OCI-LY1 (cell line): Measurements from ENCODE around the gene RAB33A.

Experiments used
- H2AFZ ChIP-seq: fragments of 200-600 bp; sonication (generic), shearing (Covaris generic); 2 replicates; pipeline ENCODE4 v1.6.0; 2014; ENCODE audit warnings: antibody characterized with exemption, mild to moderate bottlenecking, low read length
- H3F3A ChIP-seq: fragments of 200-600 bp; sonication (generic), shearing (Covaris generic); 2 replicates; pipeline ENCODE4 v1.6.0; 2014; ENCODE audit warnings: mild to moderate bottlenecking, antibody characterized with exemption, low read length, moderate library complexity; ENCODE audit not compliant: insufficient read depth
- H3K27ac ChIP-seq: fragments of 200-600 bp; sonication (generic); 2 replicates; pipeline ENCODE4 v1.5.1; 2014; ENCODE audit warnings: low read length, mixed run types, mild to moderate bottlenecking, low read depth; ENCODE audit not compliant: poor library complexity, severe bottlenecking
- H3K27me3 ChIP-seq: fragments of 200-600 bp; sonication (generic); 2 replicates; pipeline ENCODE4 v1.6.0; 2014; ENCODE audit warnings: antibody characterized with exemption, mild to moderate bottlenecking, low read length, moderate library complexity; ENCODE audit not compliant: insufficient read depth
- H3K36me3 ChIP-seq: fragments of 200-600 bp; sonication (generic); 2 replicates; pipeline ENCODE4 v1.6.1; 2014; ENCODE audit warnings: mild to moderate bottlenecking, antibody characterized with exemption, low read length, moderate library complexity, mixed read lengths; ENCODE audit not compliant: insufficient read depth
- H3K4me1 ChIP-seq: fragments of 200-600 bp; sonication (generic); 2 replicates; pipeline ENCODE4 v1.5.1; 2014; ENCODE audit warnings: mild to moderate bottlenecking, low read length, moderate library complexity; ENCODE audit not compliant: insufficient read depth, severe bottlenecking
- H3K4me2 ChIP-seq: fragments of 200-600 bp; sonication (generic), shearing (Covaris generic); 2 replicates; pipeline ENCODE4 v1.6.1; 2014; ENCODE audit warnings: low read length
- H3K4me3 ChIP-seq: fragments of 200-600 bp; sonication (generic); 2 replicates; pipeline ENCODE4 v1.5.1; 2014; ENCODE audit warnings: low read length, low read depth, mild to moderate bottlenecking, mixed read lengths; ENCODE audit not compliant: poor library complexity, severe bottlenecking
- H3K79me2 ChIP-seq: fragments of 200-600 bp; shearing (Covaris generic); 2 replicates; pipeline ENCODE4 v1.6.1; 2016; ENCODE audit warnings: mixed run types, low read length, mixed read lengths; ENCODE audit not compliant: insufficient read depth
- H3K9ac ChIP-seq: fragments of 200-600 bp; sonication (generic), shearing (Covaris generic); 2 replicates; pipeline ENCODE4 v1.6.1; 2014; ENCODE audit warnings: mild to moderate bottlenecking, low read length, mixed read lengths
- H3K9me2 ChIP-seq: fragments of 200-600 bp; sonication (generic), shearing (Covaris generic); 2 replicates; pipeline ENCODE4 v1.6.1; 2014; ENCODE audit warnings: low read depth, mild to moderate bottlenecking, low read length, mixed read lengths
- H3K9me3 ChIP-seq: fragments of 200-600 bp; shearing (Covaris generic); 2 replicates; pipeline ENCODE4 v1.6.1; 2014; ENCODE audit warnings: low read length, mixed read lengths
- H4K20me1 ChIP-seq: fragments of 200-600 bp; sonication (generic), shearing (Covaris generic); 2 replicates; pipeline ENCODE4 v1.6.0; 2016; ENCODE audit warnings: mild to moderate bottlenecking, low read length; ENCODE audit not compliant: insufficient read depth
- CTCF ChIP-seq: fragments of 200-600 bp; sonication (generic), shearing (Covaris generic); IDR thresholded peaks from 2 replicates; pipeline ENCODE4 v1.5.1; 2017; ENCODE audit warnings: mild to moderate bottlenecking, antibody characterized with exemption, low read length, moderate library complexity, mixed read lengths
- EZH2 ChIP-seq: fragments of 200-600 bp; sonication (generic), shearing (Covaris generic); IDR thresholded peaks from 2 replicates; pipeline ENCODE4 v1.8.0; 2017; ENCODE audit warnings: borderline replicate concordance, mixed run types, mild to moderate bottlenecking, antibody characterized with exemption, low read length, moderate library complexity, mixed read lengths

The RAB33A gene

GRCh38 chrX:130167040-130167439 is 4.7 kb upstream of the RAB33A start:
- Histone ChIP-seq H3K79me2 (peaks cover 22% of the 10 kb centered on the region), H3K36me3 (no peaks in the 10 kb centered on the region; the same call in 1 of the 2 replicates), H3F3A (no peaks in the 10 kb centered on the region), H2AFZ (no peak overlapping the region), H3K9ac (peak overlapping the region; percentile 99), H3K9me3 (no peaks in the 10 kb centered on the region), H3K4me3 (peak overlapping the region; percentile 96), H3K27ac (peak overlapping the region; percentile 92), H3K4me1 (peaks cover 51% of the 10 kb centered on the region), H3K9me2 (no peaks in the 10 kb centered on the region), H3K27me3 (no peaks in the 10 kb centered on the region), H3K4me2 (peak overlapping the region; percentile 93), H4K20me1 (no peaks in the 10 kb centered on the region)
- TF ChIP-seq CTCF = no peak
- TF ChIP-seq EZH2 = no peak

- H3K9me2 ChIP-seq = no peaks in the 10 kb centered on the region
- no peaks in the 10 kb centered on the region for H3F3A ChIP-seq
- H3K4me3 ChIP-seq = peak overlapping the region; percentile 91
- H3K27ac ChIP-seq = peak overlapping the region; percentile 88
- H2AFZ ChIP-seq = no peak overlapping the region
- peaks cover 46% of the 10 kb centered on the region for H3K4me1 ChIP-seq
- no peaks in the 10 kb centered on the region; the same call in none of the 2 replicates for H3K79me2 ChIP-seq
- H3K27me3 ChIP-seq = no peaks in the 10 kb centered on the region
- H4K20me1 ChIP-seq = no peaks in the 10 kb centered on the region
- H3K36me3 ChIP-seq = no peaks in the 10 kb centered on the region
- H3K9ac ChIP-seq = peak overlapping the region; percentile 91
- H3K4me2 ChIP-seq = peak overlapping the region; percentile 79
- TF ChIP-seq EZH2 (no peak), CTCF (no peak)
- no peaks in the 10 kb centered on the region for H3K9me3 ChIP-seq
Measured at GRCh38 chrX:130170752-130171445, 863 bp upstream of the RAB33A start.

- H3K27me3 ChIP-seq = no peaks in the 10 kb centered on the region
- H3K9me3 ChIP-seq = no peaks in the 10 kb centered on the region
- H3K9me2 ChIP-seq = no peaks in the 10 kb centered on the region
- H3K4me1 ChIP-seq = peaks cover 50% of the 10 kb centered on the region
- H3F3A ChIP-seq = no peaks in the 10 kb centered on the region
- TF ChIP-seq CTCF (no peak; the same call in 1 of the 2 replicates), EZH2 (no peak)
- H2AFZ ChIP-seq = no peak overlapping the region
- H3K27ac ChIP-seq = peak overlapping the region; percentile 88
- H3K4me2 ChIP-seq = peak overlapping the region; percentile 79
- H3K36me3 ChIP-seq = no peaks in the 10 kb centered on the region
- H3K79me2 ChIP-seq = no peaks in the 10 kb centered on the region; the same call in none of the 2 replicates
- H4K20me1 ChIP-seq = no peaks in the 10 kb centered on the region
- peak overlapping the region; percentile 91 for H3K4me3 ChIP-seq
- H3K9ac ChIP-seq = peak overlapping the region; percentile 91
Measured at GRCh38 chrX:130172127-130172845, 524 bp downstream of the RAB33A start.
